OCI-LY3 (cell line): ENCODE results near the gene CD2AP.

Source experiments
- CTCF ChIP-seq: fragments of 200-600, 300-600 bp; sonication (generic); IDR thresholded peaks from 2 replicates; pipeline ENCODE4 v1.5.1; 2014; ENCODE audit warnings: antibody characterized with exemption, low read length, low read depth
- EZH2phosphoT487 ChIP-seq: fragments of 200-600 bp; shearing (Covaris generic); IDR thresholded peaks from 2 replicates; pipeline ENCODE4 v1.6.1; 2018; ENCODE audit warnings: antibody characterized with exemption, mixed run types, low read depth

GRCh38 chr6:47647188-47647587 is 169.6 kb downstream of the CD2AP start:
- TF ChIP-seq CTCF, result no peak
- TF ChIP-seq EZH2phosphoT487, result no peak
